GM21786 (cell line): ENCODE measurements around the gene NPY1R.
A peak's percentile ranks its signal among the peaks of the same experiment; 100 is the strongest.

Experiments used
- ATAC-seq: cut with Tn5 transposase; IDR thresholded peaks from one replicate; pipeline ENCODE4 v1.9.1; 2021; ENCODE audit not compliant: unreplicated experiment

Gene NPY1R

GRCh38 chr4:163332526-163333406, at the start of gene NPY1R:
Gene NPY1R (minus strand): TSS chr4:163332596. CDS start chr4:163326554, 6,042 bp downstream.
- ATAC-seq = peak; percentile 78

GRCh38 chr4:163380703-163381102, 48.3 kb upstream of the NPY1R start:
- no peak for ATAC-seq

GRCh38 chr4:163378661-163379060, 46.3 kb upstream of the NPY1R start:
- ATAC-seq = no peak

GRCh38 chr4:163372029-163372428, 39.6 kb upstream of the NPY1R start:
- no peak for ATAC-seq

GRCh38 chr4:163367651-163368050, 35.3 kb upstream of the NPY1R start:
- ATAC-seq = no peak

- no peak for ATAC-seq
Measured at GRCh38 chr4:163356104-163356503, 23.7 kb upstream of the NPY1R start.

GRCh38 chr4:163353054-163353453, 20.7 kb upstream of the NPY1R start:
- ATAC-seq = no peak

GRCh38 chr4:163350672-163351071, 18.3 kb upstream of the NPY1R start:
- no peak for ATAC-seq

- no peak for ATAC-seq
Measured at GRCh38 chr4:163344147-163345125, 12.0 kb upstream of the NPY1R start.

GRCh38 chr4:163343604-163344146, 11.3 kb upstream of the NPY1R start, which contains the start of gene NPY5R:
Gene NPY5R (plus strand): TSS chr4:163343892. CDS start chr4:163350274, 6,382 bp downstream.
- ATAC-seq = no peak

GRCh38 chr4:163335384-163335783, 3.0 kb upstream of the NPY1R start:
- no peak for ATAC-seq

GRCh38 chr4:163331629-163332376, 593 bp downstream of the NPY1R start:
- no peak for ATAC-seq

- no peak for ATAC-seq
Measured at GRCh38 chr4:163330916-163331628, 1.3 kb downstream of the NPY1R start.

- no peak for ATAC-seq
Measured at GRCh38 chr4:163317110-163317509, 15.3 kb downstream of the NPY1R start.

- no peak for ATAC-seq
Measured at GRCh38 chr4:163309466-163309865, 22.9 kb downstream of the NPY1R start.

- no peak for ATAC-seq
Measured at GRCh38 chr4:163303069-163303468, 29.3 kb downstream of the NPY1R start.

GRCh38 chr4:163300445-163300844, 32.0 kb downstream of the NPY1R start:
- no peak for ATAC-seq

- ATAC-seq = no peak
Measured at GRCh38 chr4:163295138-163295537, 37.3 kb downstream of the NPY1R start.

GRCh38 chr4:163284304-163284703, 48.1 kb downstream of the NPY1R start:
- no peak for ATAC-seq
